Activated CD4-positive, CD25-positive, alpha-beta regulatory T cell treated with anti-CD3 and anti-CD28 coated beads, Interleukin-2, amount 50 U/mL, for 16 hours (primary cell): Measurements from ENCODE around the gene NRG3.
"Not testable (repeated sequence)": the region's sequence is repeated elsewhere in the genome, so short reads cannot be mapped to it uniquely, and the experiment has no call there.

ENCODE experiments used
- DNase-seq: peaks from one replicate; pipeline ENCODE4 v3.0.0-alpha.2; 2020; ENCODE audit warnings: low read depth, low spot score

NRG3 gene

DNA sequence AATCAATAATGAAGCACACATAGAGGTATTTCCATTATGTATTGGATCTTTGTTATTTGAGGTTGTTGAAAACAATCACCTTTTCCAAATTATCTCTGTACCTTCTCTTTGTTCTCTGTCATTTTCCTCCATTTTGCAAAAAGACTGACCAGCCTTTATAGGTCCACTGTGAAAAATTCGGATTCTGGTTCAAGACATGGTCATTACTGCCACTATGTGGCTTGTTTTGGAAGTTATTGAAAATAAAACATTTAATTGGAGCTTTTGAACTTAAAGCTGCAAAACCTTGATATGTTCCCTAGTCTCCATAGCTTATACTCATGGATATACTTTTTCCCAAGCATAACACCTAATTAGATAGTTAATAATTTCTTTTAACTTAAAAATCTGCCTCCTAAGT is 1094.4 kb downstream of the NRG3 start:
- no peak for DNase-seq

DNA sequence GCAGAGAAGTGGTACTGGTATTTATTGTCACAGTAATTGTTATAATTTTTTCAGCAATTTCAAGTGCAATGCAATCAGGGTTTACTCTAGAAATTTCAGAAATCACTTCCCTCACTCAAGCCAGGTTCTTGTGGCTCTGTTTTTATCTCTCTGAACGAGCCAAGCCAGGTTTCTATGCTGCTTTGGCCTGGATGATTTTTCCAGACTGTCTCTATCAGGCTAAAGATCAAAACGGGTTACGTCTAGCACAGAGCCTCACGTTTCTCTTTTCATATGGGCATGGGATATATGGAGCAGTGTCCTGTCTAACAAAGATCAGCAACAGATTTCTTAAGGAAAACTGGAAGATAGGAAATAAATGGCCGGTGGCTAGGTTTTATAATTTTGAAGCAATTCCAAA is 1105.3 kb downstream of the NRG3 start:
- DNase-seq, result no peak

GRCh38 chr10:82981137-82981723 is 1106.2 kb downstream of the NRG3 start:
- DNase-seq, result no peak

DNA sequence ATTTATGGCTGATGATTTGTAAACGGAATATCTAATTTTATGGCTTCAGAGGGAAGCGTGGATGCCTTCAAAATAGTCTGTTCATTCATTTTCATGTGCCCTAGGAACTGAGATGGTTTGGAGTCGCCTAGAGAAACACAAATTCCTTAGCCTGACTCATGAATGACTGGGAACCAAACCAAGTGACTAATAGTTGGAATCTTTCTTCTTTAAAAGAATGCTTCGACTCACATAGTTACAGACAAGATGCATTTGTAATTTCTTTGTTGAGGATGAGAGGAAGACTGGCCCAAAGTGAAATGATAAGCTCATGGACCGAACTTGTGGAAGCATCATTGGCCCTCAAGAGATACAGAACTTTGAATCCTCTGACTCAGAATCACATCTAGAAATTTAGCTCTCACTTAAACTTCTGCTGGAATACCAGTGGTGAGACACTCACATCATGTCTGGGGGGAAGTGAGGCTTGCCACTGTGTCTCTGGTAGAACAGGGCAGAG is 1107.2 kb downstream of the NRG3 start:
- DNase-seq, result no peak

GRCh38 chr10:82986216-82986615 is 1111.2 kb downstream of the NRG3 start:
- DNase-seq, result no peak

GRCh38 chr10:83006479-83006878 is 1131.5 kb downstream of the NRG3 start:
- not testable (repeated sequence) for DNase-seq

GRCh38 chr10:83007510-83007909 is 1132.5 kb downstream of the NRG3 start:
- DNase-seq, result no peak

GRCh38 chr10:83012866-83013265 is 1137.9 kb downstream of the NRG3 start:
- no peak for DNase-seq

GRCh38 chr10:83017076-83017867 is 1142.3 kb downstream of the NRG3 start:
- DNase-seq, result no peak

- no peak for DNase-seq
Observed at GRCh38 chr10:83023662-83024061, 1148.7 kb downstream of the NRG3 start.
